HG02973 (cell line): Measurements from ENCODE around the gene NOG.

Source experiments
- ATAC-seq: cut with Tn5 transposase; IDR thresholded peaks from one replicate; pipeline ENCODE4 v1.9.1; 2021; ENCODE audit warnings: moderate library complexity; ENCODE audit not compliant: unreplicated experiment

NOG gene

DNA sequence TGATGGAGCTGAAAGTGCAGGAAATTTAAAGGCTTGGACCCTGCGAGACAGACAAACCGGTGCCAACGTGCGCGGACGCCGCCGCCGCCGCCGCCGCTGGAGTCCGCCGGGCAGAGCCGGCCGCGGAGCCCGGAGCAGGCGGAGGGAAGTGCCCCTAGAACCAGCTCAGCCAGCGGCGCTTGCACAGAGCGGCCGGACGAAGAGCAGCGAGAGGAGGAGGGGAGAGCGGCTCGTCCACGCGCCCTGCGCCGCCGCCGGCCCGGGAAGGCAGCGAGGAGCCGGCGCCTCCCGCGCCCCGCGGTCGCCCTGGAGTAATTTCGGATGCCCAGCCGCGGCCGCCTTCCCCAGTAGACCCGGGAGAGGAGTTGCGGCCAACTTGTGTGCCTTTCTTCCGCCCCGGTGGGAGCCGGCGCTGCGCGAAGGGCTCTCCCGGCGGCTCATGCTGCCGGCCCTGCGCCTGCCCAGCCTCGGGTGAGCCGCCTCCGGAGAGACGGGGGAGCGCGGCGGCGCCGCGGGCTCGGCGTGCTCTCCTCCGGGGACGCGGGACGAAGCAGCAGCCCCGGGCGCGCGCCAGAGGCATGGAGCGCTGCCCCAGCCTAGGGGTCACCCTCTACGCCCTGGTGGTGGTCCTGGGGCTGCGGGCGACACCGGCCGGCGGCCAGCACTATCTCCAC lies at the start of gene NOG:
NOG (plus strand) TSS at position 54 of the 674 bp plus-strand sequence; CDS start at position 579, 525 bp downstream.
- no peak for ATAC-seq

- ATAC-seq = no peak
Measured at GRCh38 chr17:56545106-56545505, 48.4 kb upstream of the NOG start.

- no peak for ATAC-seq
Measured at GRCh38 chr17:56545930-56546329, 47.6 kb upstream of the NOG start.

DNA sequence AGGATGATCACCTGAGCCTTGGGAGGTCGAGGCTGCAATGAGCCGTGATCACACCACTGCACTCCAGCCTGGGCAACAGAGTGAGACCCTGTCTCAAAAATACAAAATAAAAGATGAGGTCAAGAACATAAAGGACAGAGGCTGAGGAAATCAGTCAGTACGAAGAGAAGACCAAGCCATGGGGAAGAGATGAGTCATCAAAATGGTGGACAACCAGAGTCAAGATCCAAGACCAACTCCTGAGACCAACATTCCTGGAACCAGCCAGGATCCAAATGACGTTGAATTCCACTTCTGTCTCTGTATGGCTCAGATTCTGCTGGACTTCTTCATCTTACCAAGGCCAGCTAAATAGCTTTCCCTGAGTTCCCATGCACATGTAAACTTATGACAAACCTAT lies 44.8 kb upstream of the NOG start:
- no peak for ATAC-seq

GRCh38 chr17:56549501-56549900 lies 44.0 kb upstream of the NOG start:
- ATAC-seq = no peak

- no peak for ATAC-seq
Measured at GRCh38 chr17:56557682-56558081, 35.8 kb upstream of the NOG start.

GRCh38 chr17:56558088-56558487 lies 35.4 kb upstream of the NOG start:
- no peak for ATAC-seq

- ATAC-seq = no peak
Measured at GRCh38 chr17:56570199-56570598, 23.3 kb upstream of the NOG start.

GRCh38 chr17:56571456-56571855 lies 22.0 kb upstream of the NOG start:
- ATAC-seq = no peak

GRCh38 chr17:56577190-56577842 lies 16.2 kb upstream of the NOG start:
- no peak for ATAC-seq

GRCh38 chr17:56577843-56578204 lies 15.7 kb upstream of the NOG start:
- ATAC-seq = no peak

GRCh38 chr17:56581635-56582627 lies 11.6 kb upstream of the NOG start:
- no peak for ATAC-seq

DNA sequence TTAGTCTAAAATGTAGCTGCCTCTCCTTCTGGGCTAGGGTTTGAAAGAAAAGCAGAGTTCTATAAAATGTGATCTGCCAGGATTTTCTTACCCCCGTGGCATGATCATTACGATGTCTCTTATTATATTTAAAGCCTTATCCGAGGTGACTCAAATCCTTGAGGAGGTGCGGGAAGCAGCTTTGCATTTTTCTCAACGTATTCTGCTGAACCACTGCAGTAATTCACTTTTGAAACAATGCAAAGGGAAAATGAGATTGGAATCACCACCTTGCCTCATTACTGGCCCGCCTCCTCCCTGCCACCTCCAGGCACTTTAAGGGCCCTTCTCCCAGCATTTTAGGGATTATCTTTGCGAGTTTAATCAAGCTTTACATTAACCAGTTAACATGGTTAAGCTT lies 9.7 kb upstream of the NOG start:
- ATAC-seq = no peak

DNA sequence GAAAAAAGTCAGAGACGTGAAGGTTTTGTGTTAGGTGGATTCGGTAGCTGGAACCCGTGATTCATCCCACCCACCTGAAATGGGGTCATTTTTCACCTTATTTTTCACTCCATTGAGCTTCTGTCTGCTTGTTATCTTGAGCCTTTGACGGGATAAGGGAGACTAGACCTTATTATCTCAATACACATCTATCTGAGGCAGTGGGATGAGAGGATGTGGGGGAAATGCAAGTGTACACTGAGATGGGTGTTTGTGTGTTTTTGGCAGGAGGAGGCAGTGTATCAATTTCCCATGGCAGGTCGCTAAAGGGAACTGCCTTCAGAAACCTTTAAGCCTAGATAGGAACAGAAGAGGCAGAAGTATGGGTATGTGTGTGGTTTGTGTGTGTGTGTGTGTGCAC lies 6.2 kb upstream of the NOG start:
- ATAC-seq = no peak

- ATAC-seq = peak; percentile 75
Measured at GRCh38 chr17:56592487-56593085, 913 bp upstream of the NOG start.

DNA sequence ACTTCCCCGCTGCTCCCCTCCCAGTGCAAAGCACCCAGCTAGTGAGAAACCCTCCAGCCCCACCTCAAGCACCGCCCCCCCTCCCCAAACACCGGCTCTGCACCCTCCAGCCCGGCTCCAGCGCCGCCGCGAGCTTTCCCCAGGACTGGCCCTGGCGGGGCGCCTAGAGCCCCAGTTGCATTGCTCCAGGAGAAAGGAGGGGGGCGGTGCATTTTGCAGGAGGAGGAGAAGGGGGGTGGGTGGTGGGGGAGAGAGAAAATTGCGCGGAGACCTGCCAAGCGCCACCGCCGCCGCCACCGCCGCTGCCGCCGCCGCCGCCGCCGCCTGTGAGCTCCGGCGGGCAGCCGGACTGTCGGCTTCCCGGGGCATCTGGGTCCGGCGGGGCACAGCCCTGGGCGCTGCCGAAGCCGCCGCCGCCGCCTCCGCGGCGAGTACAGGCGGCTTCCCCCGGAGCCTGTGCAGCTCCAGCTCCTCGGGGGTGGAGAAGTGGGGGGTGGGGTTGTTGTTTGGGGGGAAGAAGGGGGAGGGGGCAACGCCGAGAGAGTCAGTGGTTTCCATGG lies 333 bp upstream of the NOG start:
- ATAC-seq = no peak

GRCh38 chr17:56594320-56595107 lies 1.0 kb downstream of the NOG start:
- ATAC-seq = no peak

DNA sequence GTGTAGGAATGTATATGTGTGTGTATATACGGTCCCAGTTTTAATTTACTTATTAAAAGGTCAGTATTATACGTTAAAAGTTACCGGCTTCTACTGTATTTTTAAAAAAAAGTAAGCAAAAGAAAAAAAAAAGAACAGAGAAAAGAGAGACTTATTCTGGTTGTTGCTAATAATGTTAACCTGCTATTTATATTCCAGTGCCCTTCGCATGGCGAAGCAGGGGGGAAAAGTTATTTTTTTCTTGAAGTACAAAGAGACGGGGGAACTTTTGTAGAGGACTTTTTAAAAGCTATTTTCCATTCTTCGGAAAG lies 1.6 kb downstream of the NOG start:
- no peak for ATAC-seq

DNA sequence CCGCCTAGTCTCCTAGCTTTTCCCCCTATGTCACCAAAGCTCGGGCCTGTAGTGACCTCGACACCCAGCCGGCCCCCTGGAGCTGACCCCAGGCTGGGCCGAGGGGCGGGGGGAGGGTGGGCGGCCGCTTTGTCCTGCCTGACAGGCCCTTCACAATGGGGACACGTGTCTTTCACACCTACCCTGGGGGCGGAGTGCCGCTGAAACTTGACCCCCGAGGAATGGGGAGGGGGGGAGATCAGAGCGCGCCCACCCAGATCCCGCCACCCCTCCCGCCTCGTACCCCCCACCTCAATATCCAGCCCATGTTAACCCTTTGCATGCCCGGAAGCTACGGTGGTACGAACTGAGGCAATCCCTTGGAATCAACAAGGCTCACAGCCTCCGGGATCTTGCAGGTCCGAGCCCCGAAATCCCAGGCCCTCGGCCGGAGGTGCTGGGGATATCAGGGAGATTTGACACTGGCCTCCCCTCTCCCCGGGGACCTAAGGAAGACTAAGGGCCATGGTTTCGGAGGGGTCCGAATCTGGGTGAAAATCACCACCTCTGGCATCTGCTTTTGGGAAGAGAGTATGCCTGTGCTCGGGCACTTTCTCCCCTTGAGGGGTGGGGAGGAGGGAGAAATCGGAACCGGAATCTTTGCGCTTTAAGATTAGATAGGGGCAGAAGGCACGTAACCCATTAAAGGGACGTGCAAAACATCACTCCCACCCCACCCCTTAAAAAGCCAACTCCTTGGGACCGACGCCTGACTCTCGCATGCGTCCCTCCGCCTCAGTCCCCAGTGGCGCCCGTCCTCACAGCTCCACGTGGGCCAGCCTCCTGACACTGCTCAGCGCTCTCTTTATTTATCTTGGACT lies 2.6 kb downstream of the NOG start:
- ATAC-seq = no peak
